ENCODE data around the gene FGF22. TPM values are rescaled to one million over a fixed set of nuclear protein-coding genes. Genes with fewer than 3 reads are reported as not detected.

FGF22 gene
- total RNA-seq, 1 experiment from 2014 or later, result not detected

- Mint-ChIP-seq H3K36me3 (ENCODE audit: insufficient read depth, unreplicated experiment) (peaks cover 49% of the 10 kb centered on the region), H3K4me1 (ENCODE audit: insufficient read depth, unreplicated experiment) (no peaks in the 10 kb centered on the region), H3K27me3 (ENCODE audit: insufficient read depth, unreplicated experiment) (no peaks in the 10 kb centered on the region), H3K9me3 (ENCODE audit: unreplicated experiment) (no peaks in the 10 kb centered on the region), H3K27ac (ENCODE audit: low read depth, unreplicated experiment) (no peak overlapping the region), H3K4me3 (ENCODE audit: unreplicated experiment) (no peak overlapping the region)
- TSS peak; percentile 68 for BruUV-seq (replicated peaks)
- CTCF ChIA-PET, result no interaction called here
- intact Hi-C loops (cut with micrococcal nuclease), result no loop called here
- no peak for TF ChIP-seq CTCF (IDR thresholded peaks at IDR 0.05; ENCODE audit: unreplicated experiment)
- DNase-seq (ENCODE audit: unreplicated experiment), result no peak
- POLR2A ChIA-PET, result interaction anchor here (0.6 kb wide), 1 partner anchor 29 kb away, joined by 3 read pairs; no protein-coding TSS in a partner anchor
These were observed 8.0 kb downstream of the FGF22 start for GRCh38 chr19:647566-648284.

GRCh38 chr19:648305-648704, 8.6 kb downstream of the FGF22 start:
- Mint-ChIP-seq H3K27ac (ENCODE audit: low read depth, unreplicated experiment) (no peak overlapping the region), H3K36me3 (ENCODE audit: insufficient read depth, unreplicated experiment) (peaks cover 54% of the 10 kb centered on the region), H3K9me3 (ENCODE audit: unreplicated experiment) (no peaks in the 10 kb centered on the region), H3K4me3 (ENCODE audit: unreplicated experiment) (no peak overlapping the region), H3K27me3 (ENCODE audit: insufficient read depth, unreplicated experiment) (no peaks in the 10 kb centered on the region), H3K4me1 (ENCODE audit: insufficient read depth, unreplicated experiment) (no peaks in the 10 kb centered on the region)
- DNase-seq (ENCODE audit: unreplicated experiment), result no peak
- TF ChIP-seq CTCF (IDR thresholded peaks at IDR 0.05; ENCODE audit: unreplicated experiment), result no peak
- intact Hi-C loops (cut with micrococcal nuclease), result no loop called here
- ChIA-PET CTCF (no interaction called here), POLR2A (interaction anchor here (0.6 kb wide), 1 partner anchor 29 kb away, joined by 3 read pairs; no protein-coding TSS in a partner anchor)
- no TSS peak for BruUV-seq (replicated peaks)

GRCh38 chr19:648904-649801, 9.5 kb downstream of the FGF22 start:
- Mint-ChIP-seq H3K27me3 (ENCODE audit: insufficient read depth, unreplicated experiment) (no peaks in the 10 kb centered on the region), H3K36me3 (ENCODE audit: insufficient read depth, unreplicated experiment) (peaks cover 63% of the 10 kb centered on the region), H3K9me3 (ENCODE audit: unreplicated experiment) (no peaks in the 10 kb centered on the region), H3K4me3 (ENCODE audit: unreplicated experiment) (no peak overlapping the region), H3K27ac (ENCODE audit: low read depth, unreplicated experiment) (no peak overlapping the region), H3K4me1 (ENCODE audit: insufficient read depth, unreplicated experiment) (no peaks in the 10 kb centered on the region)
- ChIA-PET CTCF (no interaction called here), POLR2A (no interaction called here)
- no peak for TF ChIP-seq CTCF (IDR thresholded peaks at IDR 0.05; ENCODE audit: unreplicated experiment)
- BruUV-seq (replicated peaks), result no TSS peak
- intact Hi-C loops (cut with micrococcal nuclease), result no loop called here
- DNase-seq (ENCODE audit: unreplicated experiment), result no peak

GRCh38 chr19:650121-650520, 10.4 kb downstream of the FGF22 start:
- no peak for DNase-seq (ENCODE audit: unreplicated experiment)
- CTCF ChIA-PET, result no interaction called here

More at GRCh38 chr19:650121-650520, 10.4 kb downstream of the FGF22 start:
- intact Hi-C loops (cut with micrococcal nuclease), result no loop called here
- no peak for TF ChIP-seq CTCF (IDR thresholded peaks at IDR 0.05; ENCODE audit: unreplicated experiment)
- no peak overlapping the region for H3K4me3 Mint-ChIP-seq (ENCODE audit: unreplicated experiment)
- no peaks in the 10 kb centered on the region for H3K4me1 Mint-ChIP-seq (ENCODE audit: insufficient read depth, unreplicated experiment)
- no peaks in the 10 kb centered on the region for H3K9me3 Mint-ChIP-seq (ENCODE audit: unreplicated experiment)
- POLR2A ChIA-PET, result no interaction called here
- no peak overlapping the region for H3K27ac Mint-ChIP-seq (ENCODE audit: low read depth, unreplicated experiment)
- BruUV-seq (replicated peaks), result no TSS peak
- peaks cover 66% of the 10 kb centered on the region for H3K36me3 Mint-ChIP-seq (ENCODE audit: insufficient read depth, unreplicated experiment)
- no peaks in the 10 kb centered on the region for H3K27me3 Mint-ChIP-seq (ENCODE audit: insufficient read depth, unreplicated experiment)

Data from MCF 10A (cell line).